Tibial artery (tissue), 4 donors: ENCODE measurements around the gene TCOF1.

Experiments
- DNase-seq, 2 donors: peaks; one replicate each; pipeline ENCODE4 v3.0.0-alpha.2; 2019
- H3K27ac ChIP-seq, 2 donors: fragments of 200-600 bp; sonication (generic) in 1 of 2; 1 replicate in 1 of 2; 2 replicates in 1 of 2; pipeline ENCODE4 v1.5.1; 2018 to 2019; ENCODE audit warnings: mild to moderate bottlenecking in 1 of 2
- H3K27me3 ChIP-seq, 2 donors: fragments of 200-600 bp; sonication (generic) in 1 of 2; one replicate each; pipeline versions ENCODE4 v1.5.1 to v1.6.0; 2016 to 2019
- H3K36me3 ChIP-seq, 3 donors: fragments of 200-600 bp; sonication (generic) in 2 of 3; one replicate each; pipeline ENCODE4 v1.5.1; 2016 to 2019; ENCODE audit warnings: mild to moderate bottlenecking in 2 of 3
- H3K4me1 ChIP-seq, 4 donors: fragments of 200-600 bp; sonication (generic) in 2 of 4; 1 replicate in 3 of 4; 2 replicates in 1 of 4; pipeline ENCODE4 v1.5.1; 2016 to 2019
- H3K4me3 ChIP-seq, 2 donors: fragments of 200-600 bp; sonication (generic) in 1 of 2; 1 replicate in 1 of 2; 2 replicates in 1 of 2; pipeline ENCODE4 v1.5.1; 2018 to 2019; ENCODE audit warnings: mild to moderate bottlenecking in 2 of 2
- H3K9me3 ChIP-seq, 3 donors: fragments of 200-600 bp; sonication (generic) in 1 of 3; one replicate each; pipeline ENCODE4 v1.5.1; 2016 to 2019
- intact Hi-C: fragments of 100-400 bp; cut with DNase I; formaldehyde crosslinking; loops from one replicate; pipeline ENCODE4 v1.15.0; 2023; ENCODE audit warnings: low total_unique reads
- TF ChIP-seq, protein P1 (sequence below), 2 experiments: fragments of 200-600 bp in 1 of 2; fragments of 450-650 bp in 1 of 2; IDR thresholded peaks; one replicate each; pipeline ENCODE4 v1.5.1; 2017 to 2019; ENCODE audit warnings: antibody characterized with exemption in 2 of 2, mild to moderate bottlenecking in 1 of 2, moderate library complexity in 1 of 2

The TCOF1 gene

DNA sequence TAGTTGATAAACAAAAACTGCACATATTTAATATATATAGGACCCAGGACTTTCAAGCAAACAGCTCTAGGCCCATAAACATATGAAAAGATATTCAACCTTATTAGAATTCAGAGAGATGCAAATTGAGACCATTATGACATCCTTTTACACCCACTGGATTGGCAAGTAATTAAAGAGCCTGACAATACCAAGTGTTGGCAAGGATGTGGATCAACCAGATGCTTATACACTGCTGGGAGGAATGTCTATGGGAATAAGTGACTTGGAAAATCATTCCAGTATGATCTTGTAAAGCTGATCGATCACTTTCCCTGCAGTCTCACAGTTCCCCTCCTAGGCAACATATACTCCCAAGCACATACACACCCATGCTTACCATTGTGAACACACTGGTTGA, 15.5 kb upstream of the TCOF1 start:
- no peaks in the 10 kb centered on the region for H3K36me3 ChIP-seq
- no peak overlapping the region for H3K27ac ChIP-seq
- no peak overlapping the region for H3K4me3 ChIP-seq
- no peak for DNase-seq
- H3K27me3 ChIP-seq, result no peaks in the 10 kb centered on the region
- H3K9me3 ChIP-seq, result no peaks in the 10 kb centered on the region
- no peaks in the 10 kb centered on the region for H3K4me1 ChIP-seq
- intact Hi-C loops, result no loop called here
- TF ChIP-seq, protein P1, sequence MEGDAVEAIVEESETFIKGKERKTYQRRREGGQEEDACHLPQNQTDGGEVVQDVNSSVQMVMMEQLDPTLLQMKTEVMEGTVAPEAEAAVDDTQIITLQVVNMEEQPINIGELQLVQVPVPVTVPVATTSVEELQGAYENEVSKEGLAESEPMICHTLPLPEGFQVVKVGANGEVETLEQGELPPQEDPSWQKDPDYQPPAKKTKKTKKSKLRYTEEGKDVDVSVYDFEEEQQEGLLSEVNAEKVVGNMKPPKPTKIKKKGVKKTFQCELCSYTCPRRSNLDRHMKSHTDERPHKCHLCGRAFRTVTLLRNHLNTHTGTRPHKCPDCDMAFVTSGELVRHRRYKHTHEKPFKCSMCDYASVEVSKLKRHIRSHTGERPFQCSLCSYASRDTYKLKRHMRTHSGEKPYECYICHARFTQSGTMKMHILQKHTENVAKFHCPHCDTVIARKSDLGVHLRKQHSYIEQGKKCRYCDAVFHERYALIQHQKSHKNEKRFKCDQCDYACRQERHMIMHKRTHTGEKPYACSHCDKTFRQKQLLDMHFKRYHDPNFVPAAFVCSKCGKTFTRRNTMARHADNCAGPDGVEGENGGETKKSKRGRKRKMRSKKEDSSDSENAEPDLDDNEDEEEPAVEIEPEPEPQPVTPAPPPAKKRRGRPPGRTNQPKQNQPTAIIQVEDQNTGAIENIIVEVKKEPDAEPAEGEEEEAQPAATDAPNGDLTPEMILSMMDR (IDR thresholded peaks at IDR 0.05), result no peak

DNA sequence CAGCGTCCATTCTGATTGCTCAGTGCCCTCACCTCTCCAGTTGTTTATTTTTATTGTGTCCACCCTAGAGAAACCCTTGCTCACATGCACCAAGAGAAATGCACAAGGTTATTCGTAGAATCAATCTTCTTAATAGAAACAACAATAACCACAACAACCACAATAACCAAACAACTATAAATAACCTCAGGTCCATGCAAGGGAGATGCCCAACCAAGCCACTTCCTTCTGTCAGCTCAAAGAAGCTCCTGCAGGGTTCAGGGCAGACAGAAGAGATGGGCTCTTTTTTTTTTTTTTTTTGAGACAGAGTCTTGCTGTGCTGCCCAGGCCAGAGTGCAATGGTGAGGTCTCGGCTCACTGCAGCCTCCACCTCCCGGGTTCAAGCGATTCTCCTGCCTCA, 14.9 kb upstream of the TCOF1 start:
- intact Hi-C loops, result no loop called here
- Histone ChIP-seq H3K27ac (no peak overlapping the region), H3K27me3 (no peaks in the 10 kb centered on the region), H3K4me1 (no peaks in the 10 kb centered on the region), H3K9me3 (no peaks in the 10 kb centered on the region), H3K36me3 (no peaks in the 10 kb centered on the region), H3K4me3 (no peak overlapping the region)
- TF ChIP-seq, protein P1 (IDR thresholded peaks at IDR 0.05), result no peak
- no peak for DNase-seq

DNA sequence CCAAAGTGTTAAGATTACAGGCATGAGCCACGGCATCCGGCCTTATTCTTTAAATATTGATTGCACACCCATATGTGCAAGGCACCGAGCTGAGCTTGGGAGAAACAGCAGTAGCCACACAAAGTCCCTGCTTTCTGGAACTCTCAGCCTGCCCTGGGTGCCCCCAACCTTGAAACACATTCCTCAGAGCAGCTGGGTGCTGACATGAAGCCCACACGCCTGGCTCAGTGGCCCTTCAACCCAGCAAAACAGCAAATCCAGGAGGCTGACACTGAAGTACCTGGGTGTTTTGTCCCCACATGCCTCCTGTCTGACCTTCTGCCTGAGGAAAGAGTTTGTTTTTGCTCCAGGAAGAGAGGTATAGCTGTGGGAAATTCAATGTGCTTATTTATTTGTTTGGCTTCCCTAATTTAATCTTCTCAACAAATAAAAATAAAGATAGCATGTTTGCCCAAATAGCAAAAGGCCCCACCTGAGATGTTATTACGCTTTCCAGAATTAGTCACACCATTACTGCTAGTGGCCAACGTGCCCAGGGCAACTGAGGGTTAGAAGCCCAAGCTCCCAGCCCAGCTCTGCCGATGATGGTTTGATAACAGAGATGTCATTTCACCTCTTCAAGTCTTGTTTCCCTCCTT, 13.4 kb upstream of the TCOF1 start:
- Histone ChIP-seq H3K4me3 (no peak overlapping the region), H3K36me3 (no peaks in the 10 kb centered on the region), H3K27ac (no peak overlapping the region), H3K27me3 (no peaks in the 10 kb centered on the region), H3K9me3 (no peaks in the 10 kb centered on the region), H3K4me1 (no peaks in the 10 kb centered on the region)
- DNase-seq, result no peak
- TF ChIP-seq, protein P1 (IDR thresholded peaks at IDR 0.05), result no peak
- intact Hi-C loops, result no loop called here

DNA sequence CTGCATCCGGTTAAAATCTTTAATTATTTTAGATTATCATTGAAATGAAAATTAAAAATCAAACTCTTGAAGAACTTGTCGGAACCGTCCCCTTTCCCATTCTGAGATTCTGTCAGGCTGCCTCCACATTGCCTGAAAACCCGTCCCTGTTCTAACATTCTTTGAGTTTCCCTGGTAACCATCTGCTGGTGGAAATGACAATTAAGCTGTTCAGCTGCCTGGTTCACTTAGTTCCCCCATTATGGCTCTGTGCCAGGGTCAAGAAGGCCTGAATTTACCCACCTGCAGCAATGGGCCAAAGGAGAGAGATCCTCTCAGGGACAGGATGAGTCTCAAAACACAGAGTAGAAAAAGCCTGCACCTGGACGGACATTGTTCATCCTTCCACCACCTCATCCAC, 11.8 kb upstream of the TCOF1 start:
- Histone ChIP-seq H3K27ac (no peak overlapping the region), H3K4me3 (no peak overlapping the region), H3K9me3 (no peaks in the 10 kb centered on the region), H3K4me1 (no peaks in the 10 kb centered on the region), H3K27me3 (no peaks in the 10 kb centered on the region), H3K36me3 (no peaks in the 10 kb centered on the region)
- intact Hi-C loops, result no loop called here
- TF ChIP-seq, protein P1 (IDR thresholded peaks at IDR 0.05), result no peak
- no peak for DNase-seq

DNA sequence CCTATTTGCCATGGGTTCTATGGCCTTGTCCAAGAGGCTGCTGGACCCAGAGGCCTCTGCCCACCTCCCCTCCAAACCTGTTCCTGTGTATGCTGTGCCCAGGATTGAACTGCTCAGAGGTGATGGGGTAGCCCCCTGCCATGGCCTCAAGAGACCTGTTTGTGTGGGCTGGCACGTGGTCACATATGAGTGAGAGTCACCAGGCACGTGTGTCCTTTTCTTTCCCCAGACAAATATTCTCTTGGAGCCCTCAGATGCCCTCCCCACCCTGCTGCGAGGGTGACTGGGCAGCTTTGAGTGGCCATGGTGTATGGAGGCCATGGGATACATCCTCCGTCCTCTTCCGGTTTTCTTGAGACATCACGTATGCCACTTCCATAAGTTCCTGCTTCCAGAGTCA, 10.9 kb upstream of the TCOF1 start:
- DNase-seq, result no peak
- TF ChIP-seq, protein P1 (IDR thresholded peaks at IDR 0.05), result no peak
- Histone ChIP-seq H3K36me3 (no peaks in the 10 kb centered on the region), H3K9me3 (no peaks in the 10 kb centered on the region), H3K4me3 (no peak overlapping the region), H3K27ac (no peak overlapping the region), H3K27me3 (no peaks in the 10 kb centered on the region), H3K4me1 (no peaks in the 10 kb centered on the region)
- intact Hi-C loops, result no loop called here

DNA sequence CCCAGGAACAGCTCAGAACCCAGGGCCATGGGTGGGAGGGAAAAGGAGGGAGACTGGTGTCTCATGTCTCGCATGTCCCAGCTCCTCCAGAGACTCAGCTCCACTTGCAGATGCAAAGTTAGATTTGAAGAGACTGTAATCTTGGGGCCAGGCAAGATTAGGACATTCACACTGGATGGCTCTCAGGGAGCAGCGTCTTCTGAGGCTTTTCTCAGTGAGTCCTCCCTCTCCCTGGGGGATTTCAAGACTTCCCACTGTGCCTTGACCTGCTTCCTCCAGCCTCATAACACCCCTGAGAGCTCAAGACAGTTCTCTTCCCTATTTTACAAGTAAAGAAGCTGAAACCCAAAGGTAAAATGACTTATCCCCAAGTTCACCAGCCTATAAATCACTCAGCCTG, 10.5 kb upstream of the TCOF1 start:
- Histone ChIP-seq H3K36me3 (no peaks in the 10 kb centered on the region), H3K4me3 (no peak overlapping the region), H3K27me3 (no peaks in the 10 kb centered on the region), H3K27ac (no peak overlapping the region), H3K4me1 (no peaks in the 10 kb centered on the region), H3K9me3 (no peaks in the 10 kb centered on the region)
- intact Hi-C loops, result no loop called here
- TF ChIP-seq, protein P1 (IDR thresholded peaks at IDR 0.05), result no peak
- no peak for DNase-seq
